HCEC 1CT (cell line): Measurements from ENCODE around the gene PLPP1.
"Not testable (repeated sequence)": the region's sequence is repeated elsewhere in the genome, so short reads cannot be mapped to it uniquely, and the experiment has no call there.

Experiments
- DNase-seq: peaks from one replicate; pipeline ENCODE4 v3.0.0-alpha.2; 2017

PLPP1 gene

DNA sequence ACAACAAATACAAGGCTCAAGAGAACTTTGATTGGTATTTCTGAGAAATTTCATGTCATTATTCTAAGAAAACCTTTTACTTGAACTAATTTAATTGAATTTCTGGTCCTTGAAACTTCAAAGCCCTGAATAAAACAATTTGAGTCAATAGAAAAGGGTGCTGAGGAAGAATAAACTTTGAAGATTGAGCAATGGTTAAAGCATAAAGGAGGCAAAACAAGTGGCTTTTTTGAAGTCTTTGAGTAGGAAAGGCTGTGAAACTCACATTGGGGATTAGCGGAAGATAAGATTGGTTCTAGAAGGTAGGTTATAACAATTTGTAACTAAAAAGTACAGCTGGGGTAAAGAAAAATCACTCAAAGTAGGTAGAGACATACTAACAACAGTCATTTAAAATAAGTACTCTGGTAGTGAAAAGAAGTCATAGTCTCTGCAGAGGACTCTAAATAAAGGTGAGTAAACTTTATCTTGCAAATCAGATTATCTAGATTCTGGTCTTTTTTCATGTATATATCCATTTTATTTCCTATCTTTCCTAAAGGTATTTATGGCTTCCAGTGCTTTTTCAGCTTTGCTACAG lies 6.4 kb upstream of the PLPP1 start:
- DNase-seq = no peak

DNA sequence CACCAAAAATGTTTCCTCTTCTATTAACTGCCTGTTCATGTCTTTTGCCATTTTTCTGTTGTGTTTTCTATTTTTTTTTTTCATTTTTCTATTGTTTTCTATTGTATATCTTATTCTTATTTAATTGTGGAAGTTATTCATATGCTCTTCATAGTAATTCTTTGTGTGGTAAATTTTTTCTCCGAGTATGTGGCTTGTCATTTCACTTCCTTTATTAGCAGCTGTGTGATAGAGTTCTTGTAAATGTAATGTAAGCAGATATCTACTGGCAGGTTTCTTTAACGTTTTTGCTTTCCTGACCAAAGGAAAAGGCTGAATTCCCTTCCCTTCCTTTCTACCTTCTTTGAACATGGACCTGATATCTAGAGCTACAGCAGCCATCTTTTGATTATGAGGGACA lies 5.8 kb upstream of the PLPP1 start:
- DNase-seq = no peak

DNA sequence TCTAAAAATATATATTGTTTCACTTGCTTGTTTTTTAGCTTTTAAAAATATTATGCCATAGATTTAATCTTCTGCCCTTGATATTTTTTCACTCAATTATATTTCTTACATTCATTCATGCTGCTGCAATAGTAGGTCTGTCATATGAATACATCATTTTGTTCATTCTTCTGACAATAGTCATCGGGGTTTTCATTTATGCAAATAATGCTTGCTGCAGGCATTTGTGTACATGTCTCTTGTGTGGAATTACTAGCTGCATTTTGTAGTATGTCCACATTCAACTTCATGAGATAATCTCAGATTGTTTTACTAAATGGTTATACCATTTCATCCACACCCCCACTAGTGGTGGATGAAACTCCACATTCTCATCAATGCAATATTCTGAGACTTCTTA lies 5.3 kb upstream of the PLPP1 start:
- DNase-seq = peak; percentile 53

- DNase-seq = no peak
Measured at GRCh38 chr5:55538661-55539060, 3.9 kb upstream of the PLPP1 start.

DNA sequence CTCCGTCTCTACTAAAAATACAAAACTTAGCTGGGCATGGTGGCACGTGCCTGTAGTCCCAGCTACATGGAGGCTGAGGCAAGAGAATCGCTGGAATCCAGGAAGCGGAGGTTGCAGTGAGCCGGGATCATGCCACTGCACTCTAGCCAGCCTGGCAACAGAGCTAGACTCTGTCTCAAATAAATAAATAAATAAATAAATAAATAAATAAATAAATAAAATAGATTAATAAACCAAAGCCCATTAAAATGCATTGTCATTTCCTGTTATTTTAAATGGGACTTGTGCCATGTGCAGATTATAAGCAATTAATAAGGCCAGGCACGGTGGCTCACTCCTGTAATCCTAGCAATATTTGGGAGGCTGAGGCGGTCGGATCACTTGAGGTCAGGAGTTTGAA lies 2.6 kb upstream of the PLPP1 start:
- DNase-seq = not testable (repeated sequence)

GRCh38 chr5:55535199-55535905 lies 588 bp upstream of the PLPP1 start:
- no peak for DNase-seq

DNA sequence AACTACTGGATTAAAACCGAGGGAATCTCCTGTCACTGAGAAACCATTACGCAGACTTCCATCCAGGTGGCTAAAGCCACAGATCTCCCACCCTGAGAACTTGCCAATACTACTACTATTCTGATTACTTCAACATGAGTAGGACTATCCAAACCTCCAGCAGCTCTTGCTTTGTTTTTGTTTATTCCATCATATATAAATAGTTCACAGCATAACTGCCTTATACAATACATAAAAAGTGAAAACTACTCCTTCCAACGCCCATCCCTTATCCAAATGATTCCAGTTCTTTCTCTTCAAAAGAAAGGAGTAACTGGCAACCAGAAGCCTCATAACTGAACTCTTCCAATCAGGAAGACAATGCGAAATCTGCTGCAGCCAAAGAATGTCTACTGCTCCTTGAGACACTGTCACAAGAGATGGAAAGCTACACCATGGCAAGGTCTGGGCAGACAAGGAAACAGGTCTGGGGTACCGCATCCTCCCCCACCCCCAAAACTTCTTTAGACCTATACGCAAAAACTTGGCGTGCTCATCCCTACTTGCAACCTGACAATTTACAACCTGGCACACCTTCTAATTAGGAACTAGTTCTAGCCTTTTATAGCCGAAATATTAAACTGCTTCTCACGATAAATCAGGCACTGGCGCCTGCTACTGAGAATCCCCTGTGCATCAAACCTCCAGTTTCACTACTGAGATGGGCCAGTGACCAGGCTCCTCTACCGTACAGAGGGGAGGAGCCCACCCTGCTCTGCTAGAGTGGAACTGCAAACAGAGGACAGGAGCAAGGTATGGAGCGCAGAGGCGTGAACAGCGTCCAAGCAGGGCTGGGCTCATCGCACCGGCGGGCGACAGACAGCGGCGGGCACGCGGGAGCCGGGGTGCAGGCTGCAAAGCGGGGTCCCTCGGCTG lies 986 bp downstream of the PLPP1 start:
- DNase-seq = peak; percentile 49

- DNase-seq = no peak
Measured at GRCh38 chr5:55530669-55531068, 4.1 kb downstream of the PLPP1 start.

DNA sequence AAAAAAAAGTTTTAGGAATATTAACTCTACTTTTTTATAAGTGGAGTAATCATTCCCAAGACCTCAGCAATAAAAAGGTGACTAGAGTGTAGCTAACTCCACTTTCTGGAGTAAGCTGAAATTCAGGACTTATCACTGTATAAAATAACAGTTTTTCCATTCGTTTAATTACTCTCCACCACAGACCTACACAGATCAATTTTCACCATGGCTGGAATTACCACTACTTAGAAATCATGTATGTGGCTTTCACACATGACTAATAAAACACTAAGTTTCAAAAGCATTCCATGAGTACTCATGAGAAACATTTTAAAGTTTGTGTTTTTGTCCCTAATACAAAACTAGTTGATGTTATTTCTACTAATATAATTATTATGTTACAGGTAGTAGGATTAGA lies 9.9 kb downstream of the PLPP1 start:
- no peak for DNase-seq

GRCh38 chr5:55523293-55523692 lies 11.5 kb downstream of the PLPP1 start:
- DNase-seq = no peak

DNA sequence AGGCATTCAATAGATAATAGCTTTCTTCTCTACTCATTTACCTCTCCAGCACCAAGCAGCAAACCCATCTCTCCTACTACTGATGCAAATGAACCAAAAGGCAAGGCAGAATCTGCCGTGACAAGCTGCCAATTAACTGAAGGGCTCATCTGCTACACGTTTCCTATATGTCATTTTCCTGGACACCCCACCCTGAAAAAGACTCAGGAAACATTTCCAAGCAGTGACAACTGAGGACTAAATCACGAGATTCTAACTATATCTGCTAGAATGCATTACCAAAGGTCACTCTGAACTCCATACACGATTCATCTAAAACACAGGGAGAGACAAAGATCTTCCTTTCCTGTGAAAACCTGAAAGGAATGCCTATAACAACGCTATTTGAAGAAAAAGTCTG lies 12.9 kb downstream of the PLPP1 start:
- no peak for DNase-seq

DNA sequence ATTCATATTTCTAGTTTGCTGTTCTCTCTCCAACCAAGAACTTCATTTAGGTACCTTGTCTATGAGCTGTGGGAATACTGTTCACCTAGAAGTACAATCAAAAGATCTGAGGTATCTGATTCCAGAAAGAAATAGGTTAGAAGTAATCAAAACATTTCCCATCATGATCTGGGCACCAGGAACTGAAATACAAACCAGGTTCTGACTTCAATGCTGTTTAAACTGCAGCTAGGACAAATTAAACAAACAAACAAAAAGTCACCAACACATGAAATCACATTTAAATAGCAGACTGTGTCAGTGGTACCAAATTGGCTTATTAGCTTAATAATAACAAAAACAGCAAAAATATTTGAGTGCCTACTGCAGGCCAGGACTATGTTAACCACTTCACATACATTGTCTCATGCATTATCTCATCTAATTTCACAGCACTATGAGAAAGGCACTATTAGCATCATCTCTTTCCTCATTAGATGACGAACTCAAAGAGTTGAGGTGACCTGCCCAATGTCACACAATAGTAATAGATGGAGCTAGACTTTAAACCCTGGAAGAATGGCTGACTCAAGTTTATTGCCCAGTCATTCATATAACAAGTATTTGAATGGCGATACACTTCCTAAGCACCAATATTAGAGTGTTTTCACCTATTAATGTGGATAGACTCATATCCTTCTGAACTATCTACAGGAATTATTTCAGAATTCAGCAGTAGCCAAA lies 14.5 kb downstream of the PLPP1 start:
- no peak for DNase-seq

DNA sequence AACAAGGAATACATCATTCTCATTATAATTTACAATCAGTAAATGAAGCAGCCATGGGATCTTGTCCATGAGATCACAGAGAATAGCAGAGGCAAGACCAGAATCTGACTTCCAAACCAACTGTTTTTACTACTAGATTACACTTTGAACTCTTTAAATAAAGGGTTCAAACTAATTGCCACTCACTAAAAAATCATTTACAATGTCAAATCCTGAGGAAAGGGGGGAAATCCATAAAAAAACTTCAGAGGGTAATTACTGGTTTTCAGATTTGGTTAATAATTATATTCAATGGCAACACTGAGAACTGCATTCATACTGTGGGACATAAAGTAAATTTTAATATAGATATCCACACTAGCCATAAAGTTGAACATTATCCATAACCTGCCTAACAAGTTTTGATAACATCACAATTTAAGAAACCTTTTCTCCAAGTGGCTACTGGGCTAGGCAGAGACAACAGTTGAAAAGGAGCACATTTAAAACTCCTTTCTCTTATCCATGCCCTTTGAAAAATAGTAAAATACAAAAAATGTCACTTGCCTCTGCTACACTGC lies 15.9 kb downstream of the PLPP1 start:
- DNase-seq = no peak

GRCh38 chr5:55517804-55518203 lies 17.0 kb downstream of the PLPP1 start:
- no peak for DNase-seq

- DNase-seq = no peak
Measured at GRCh38 chr5:55511010-55511409, 23.8 kb downstream of the PLPP1 start.

DNA sequence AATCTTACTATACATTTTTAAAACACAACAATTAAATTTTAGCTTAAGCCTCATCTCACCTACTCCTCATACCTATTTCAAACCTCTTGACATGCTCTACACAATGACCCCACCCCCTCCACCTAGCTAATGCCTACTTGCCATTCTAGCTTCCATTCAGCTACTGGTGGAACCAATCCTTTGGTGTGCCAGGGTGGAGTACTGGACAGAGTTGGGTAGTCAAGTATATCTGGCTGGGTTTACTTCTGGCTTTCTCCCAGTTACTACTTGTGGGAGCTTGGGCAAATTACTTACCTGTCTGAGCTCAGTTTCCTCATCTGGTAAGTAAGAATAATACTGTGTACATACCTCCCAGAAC lies 24.3 kb downstream of the PLPP1 start:
- no peak for DNase-seq

- DNase-seq = peak; percentile 28
Measured at GRCh38 chr5:55509796-55510522, 24.8 kb downstream of the PLPP1 start.

GRCh38 chr5:55509097-55509496 lies 25.7 kb downstream of the PLPP1 start:
- no peak for DNase-seq

- DNase-seq = no peak
Measured at GRCh38 chr5:55507574-55507973, 27.2 kb downstream of the PLPP1 start.

GRCh38 chr5:55505711-55506110 lies 29.1 kb downstream of the PLPP1 start:
- DNase-seq = not testable (repeated sequence)

DNA sequence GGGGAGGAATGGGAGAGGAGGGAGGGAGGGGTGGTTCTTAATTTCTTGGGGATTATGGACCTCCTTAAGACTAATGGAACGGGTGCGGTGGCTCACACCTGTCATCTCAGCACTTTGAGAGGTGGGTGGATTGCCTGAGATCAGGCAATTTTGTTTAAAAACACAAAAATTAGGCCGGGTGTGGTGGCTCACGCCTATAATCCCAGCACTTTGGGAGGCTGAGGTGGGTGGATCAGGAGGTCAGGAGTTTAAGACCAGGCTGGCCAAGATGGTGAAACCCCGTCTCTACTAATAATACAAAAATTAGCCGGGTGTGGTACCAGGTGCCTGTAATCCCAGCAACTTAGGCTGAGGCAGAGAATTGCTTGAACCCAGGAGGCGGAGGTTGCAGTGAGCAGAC lies 30.8 kb downstream of the PLPP1 start:
- DNase-seq = not testable (repeated sequence)

DNA sequence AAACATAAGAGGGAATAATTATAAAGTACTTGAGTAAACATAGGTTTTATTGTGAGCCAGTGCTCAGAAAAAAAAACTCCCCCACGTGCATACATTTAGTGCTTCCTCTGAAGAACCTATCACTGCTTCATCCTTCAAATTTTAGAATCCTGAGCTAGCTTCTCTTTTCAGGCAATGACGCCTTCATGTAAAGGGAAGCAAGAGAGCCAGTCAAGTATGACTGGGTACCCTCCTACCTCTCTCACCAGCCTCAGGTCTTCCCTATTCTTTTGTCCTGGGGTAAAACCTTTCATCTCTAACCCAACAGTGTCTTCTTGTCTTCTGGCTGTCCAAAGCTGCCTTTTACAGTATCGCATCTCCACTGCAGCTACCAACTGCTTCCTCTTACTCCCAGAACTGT lies 32.0 kb downstream of the PLPP1 start:
- DNase-seq = no peak
